SK-N-SH (cell line): ENCODE results near the gene PSMB10. TPM values are rescaled to one million over a fixed set of nuclear protein-coding genes. Genes with fewer than 3 reads are reported as not detected.

Source experiments
- CTCF ChIA-PET: fragments of 300-600, 350-600 bp; formaldehyde crosslinking; extraction: SDS; loops from one replicate; lab custom pipeline; 2021; lab: Yijun Ruan, JAX
- POLR2A ChIA-PET: fragments of 350-600 bp; sonication (Branson Sonifier 250); formaldehyde crosslinking; extraction: SDS; loops from one replicate; lab custom pipeline; 2020; ENCODE audit warnings: antibody characterized with exemption, inconsistent platforms; lab: Yijun Ruan, JAX
- DNase-seq: peaks from one replicate; pipeline ENCODE4 v3.0.0; 2012
- H2AFZ ChIP-seq: fragments of 200-600 bp; sonication (generic); 2 replicates; pipeline ENCODE4 v1.8.1; 2016; ENCODE audit warnings: antibody characterized with exemption, mild to moderate bottlenecking, low read depth
- H3F3A ChIP-seq: fragments of 200-600 bp; sonication (generic); replicated peaks from 2 replicates; pipeline ENCODE3; 2016; ENCODE audit warnings: antibody characterized with exemption, mild to moderate bottlenecking; ENCODE audit not compliant: insufficient read depth
- H3K27ac ChIP-seq, 2 experiments: fragments of 200-500 bp in 1 of 2; fragments of 200-600 bp in 1 of 2; sonication (Bioruptor generic) in 1 of 2; sonication (generic), shearing (Covaris generic) in 1 of 2; 2 replicates each; pipeline versions ENCODE4 v1.5.1 to v1.6.1; 2014 to 2016; ENCODE audit warnings: low read depth in 2 of 2, inconsistent platforms in 1 of 2, low read length in 1 of 2, mild to moderate bottlenecking in 1 of 2, mixed read lengths in 1 of 2
- H3K27me3 ChIP-seq: fragments of 200-600 bp; sonication (generic), shearing (Covaris generic); 2 replicates; pipeline ENCODE4 v1.6.1; 2016; ENCODE audit warnings: mixed run types; ENCODE audit not compliant: insufficient read depth
- H3K36me3 ChIP-seq, 2 experiments: fragments of 200-500 bp in 1 of 2; fragments of 200-600 bp in 1 of 2; sonication (Bioruptor generic) in 1 of 2; sonication (generic) in 1 of 2; replicated peaks in 1 of 2; 2 replicates each; pipeline versions ENCODE3 to v1.5.1; 2014 to 2016; ENCODE audit warnings: low read length in 1 of 2, mild to moderate bottlenecking in 1 of 2; ENCODE audit not compliant: insufficient read depth in 2 of 2, control insufficient read depth in 1 of 2
- H3K4me1 ChIP-seq, 2 experiments: fragments of 200-500 bp in 1 of 2; fragments of 200-600 bp in 1 of 2; sonication (Bioruptor generic) in 1 of 2; sonication (generic), shearing (Covaris generic) in 1 of 2; 2 replicates each; pipeline versions ENCODE4 v1.5.1 to v1.6.1; 2014 to 2016; ENCODE audit warnings: low read depth in 1 of 2, low read length in 1 of 2, mixed run types in 1 of 2; ENCODE audit not compliant: insufficient read depth in 2 of 2, control insufficient read depth in 1 of 2
- H3K4me2 ChIP-seq: fragments of 200-600 bp; sonication (generic), shearing (Covaris generic); 2 replicates; pipeline ENCODE4 v1.6.1; 2017; ENCODE audit warnings: mixed run types
- H3K4me3 ChIP-seq, 2 experiments: fragments of 200-500 bp in 1 of 2; fragments of 200-600 bp in 1 of 2; sonication (Bioruptor generic) in 1 of 2; sonication (generic), shearing (Covaris generic) in 1 of 2; 2 replicates each; pipeline versions ENCODE4 v1.5.1 to v1.8.1; 2014 to 2016; ENCODE audit warnings: low read depth in 2 of 2, inconsistent platforms in 1 of 2, low read length in 1 of 2, mild to moderate bottlenecking in 1 of 2, mixed read lengths in 1 of 2, moderate library complexity in 1 of 2
- H3K79me2 ChIP-seq: fragments of 200-600 bp; sonication (generic); 2 replicates; pipeline ENCODE4 v1.8.1; 2017; ENCODE audit warnings: mild to moderate bottlenecking; ENCODE audit not compliant: insufficient read depth
- H3K9ac ChIP-seq: fragments of 200-600 bp; sonication (generic); 2 replicates; pipeline ENCODE4 v1.6.1; 2017; ENCODE audit warnings: mixed run types
- H3K9me2 ChIP-seq: fragments of 200-600 bp; sonication (generic); 2 replicates; pipeline ENCODE4 v1.6.1; 2017; ENCODE audit warnings: mixed run types
- H3K9me3 ChIP-seq: fragments of 200-600 bp; sonication (generic); 2 replicates; pipeline ENCODE4 v1.6.1; 2017; ENCODE audit warnings: mixed run types, mild to moderate bottlenecking, moderate library complexity
- H4K20me1 ChIP-seq: fragments of 200-600 bp; sonication (generic); 2 replicates; pipeline ENCODE4 v1.6.1; 2017; ENCODE audit warnings: mild to moderate bottlenecking, mixed run types; ENCODE audit not compliant: insufficient read depth
- CHD2 ChIP-seq: fragments of 150-350 bp; IDR thresholded peaks from 2 replicates; pipeline ENCODE4 v1.6.1; 2018; ENCODE audit warnings: low read length; ENCODE audit not compliant: partially characterized antibody
- GATA2 ChIP-seq: sonication (generic); formaldehyde crosslinking; IDR thresholded peaks from 2 replicates; pipeline ENCODE4 v1.5.0; 2020; ENCODE audit warnings: mild to moderate bottlenecking, missing genetic modification reagents
- MXI1 ChIP-seq: IDR thresholded peaks from 2 replicates; pipeline ENCODE4 v1.6.1; 2012; ENCODE audit warnings: mild to moderate bottlenecking, low read depth, low read length, improper control_type of control experiment
- NRF1 ChIP-seq: IDR thresholded peaks from 2 replicates; pipeline ENCODE4 v1.6.1; 2012; ENCODE audit warnings: low read depth, mild to moderate bottlenecking, low read length
- RAD21 ChIP-seq: IDR thresholded peaks from 2 replicates; pipeline ENCODE4 v1.6.1; 2012; ENCODE audit warnings: mild to moderate bottlenecking, low read length
- WGBS: methylation state at CpG from one replicate; pipeline ENCODE4 v1.1.6; 2017; ENCODE audit warnings: low lambda C conversion rate; 5-methylcytosine and 5-hydroxymethylcytosine counted together
- polyA plus RNA-seq, 3 experiments: library from polyadenylated mRNA; depleted of rRNA; stranded (reverse); fragments of >200 nt; gene quantifications; 2 replicates each; pipeline ENCODE4 v1.2.3, GENCODE V29; 2012
- TF ChIP-seq, protein P1 (sequence below): IDR thresholded peaks from 2 replicates; pipeline ENCODE4 v1.4.0; 2012; ENCODE audit warnings: low read depth, borderline replicate concordance
- TF ChIP-seq, protein P2 (sequence below): fragments of 150-350 bp; IDR thresholded peaks from 2 replicates; pipeline ENCODE4 v1.6.1; 2016; ENCODE audit warnings: mild to moderate bottlenecking, low read depth, low read length
- TF ChIP-seq, protein P3 (sequence below): IDR thresholded peaks from 2 replicates; pipeline ENCODE4; 2012

The PSMB10 gene
- polyA plus RNA-seq, 1 of the 3 experiments (the other 2 are of a cell fraction): 57.8 TPM

DNA sequence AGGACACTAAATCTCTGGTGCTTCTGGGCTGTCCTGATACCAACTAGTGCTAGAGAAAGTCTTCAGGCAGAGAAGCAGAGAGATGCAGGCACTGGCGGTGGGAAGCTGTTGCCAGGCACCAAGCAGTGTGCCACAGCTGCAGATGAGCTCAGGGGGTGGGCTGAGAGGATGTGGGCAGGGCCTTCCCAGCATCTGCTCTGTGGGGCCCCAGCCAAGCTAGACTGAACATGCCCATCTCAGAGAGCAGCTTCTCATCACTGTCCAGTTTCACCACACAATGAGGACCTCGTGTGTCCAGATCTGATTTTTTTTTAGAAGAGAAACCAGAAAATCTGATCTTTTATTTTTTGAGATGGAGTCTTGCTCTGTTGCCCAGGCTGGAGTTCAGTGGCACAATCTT is 26.5 kb downstream of the PSMB10 start:
- Histone ChIP-seq H3K9me3 (no peaks in the 10 kb centered on the region), H3K27ac (peak overlapping the region in 1 of 2 experiments; percentile 47; a peak in 2 of 4 replicates), H3K36me3 (peaks cover 0 to 12% of the 10 kb centered on the region in 2 experiments), H3K4me3 (no peak overlapping the region), H3K4me1 (peaks cover 0 to 28% of the 10 kb centered on the region in 2 experiments; a peak in 1 of 4 replicates), H3K79me2 (peaks cover 32% of the 10 kb centered on the region), H3K27me3 (no peaks in the 10 kb centered on the region), H2AFZ (no peak overlapping the region), H4K20me1 (0 out of 2 replicates have a peak, but pooled peaks cover 3% of the 10 kb centered on the region), H3K9ac (no peak overlapping the region), H3F3A (no peaks in the 10 kb centered on the region), H3K9me2 (no peaks in the 10 kb centered on the region), H3K4me2 (no peak overlapping the region)
- DNase-seq: peak; percentile 71
- ChIA-PET POLR2A (interaction anchor here (0.6 to 1.9 kb wide), 3 partner anchors 26 to 209 kb away, joined by 3 to 6 read pairs (median 6); no protein-coding TSS in a partner anchor), CTCF (interaction anchor here (0.9 to 7.7 kb wide), 6 partner anchors 11 to 94 kb away, joined by 3 to 65 read pairs (median 6); partner anchors contain the start of gene NRN1L)
- TF ChIP-seq MXI1 (peak; percentile 71; the same call in 1 of the 2 replicates), RAD21 (peak; percentile 48)
- TF ChIP-seq, protein P1, sequence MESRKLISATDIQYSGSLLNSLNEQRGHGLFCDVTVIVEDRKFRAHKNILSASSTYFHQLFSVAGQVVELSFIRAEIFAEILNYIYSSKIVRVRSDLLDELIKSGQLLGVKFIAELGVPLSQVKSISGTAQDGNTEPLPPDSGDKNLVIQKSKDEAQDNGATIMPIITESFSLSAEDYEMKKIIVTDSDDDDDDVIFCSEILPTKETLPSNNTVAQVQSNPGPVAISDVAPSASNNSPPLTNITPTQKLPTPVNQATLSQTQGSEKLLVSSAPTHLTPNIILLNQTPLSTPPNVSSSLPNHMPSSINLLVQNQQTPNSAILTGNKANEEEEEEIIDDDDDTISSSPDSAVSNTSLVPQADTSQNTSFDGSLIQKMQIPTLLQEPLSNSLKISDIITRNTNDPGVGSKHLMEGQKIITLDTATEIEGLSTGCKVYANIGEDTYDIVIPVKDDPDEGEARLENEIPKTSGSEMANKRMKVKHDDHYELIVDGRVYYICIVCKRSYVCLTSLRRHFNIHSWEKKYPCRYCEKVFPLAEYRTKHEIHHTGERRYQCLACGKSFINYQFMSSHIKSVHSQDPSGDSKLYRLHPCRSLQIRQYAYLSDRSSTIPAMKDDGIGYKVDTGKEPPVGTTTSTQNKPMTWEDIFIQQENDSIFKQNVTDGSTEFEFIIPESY: no peak
- 53% methylated on average over 2 of the region's 2 CpGs for WGBS

DNA sequence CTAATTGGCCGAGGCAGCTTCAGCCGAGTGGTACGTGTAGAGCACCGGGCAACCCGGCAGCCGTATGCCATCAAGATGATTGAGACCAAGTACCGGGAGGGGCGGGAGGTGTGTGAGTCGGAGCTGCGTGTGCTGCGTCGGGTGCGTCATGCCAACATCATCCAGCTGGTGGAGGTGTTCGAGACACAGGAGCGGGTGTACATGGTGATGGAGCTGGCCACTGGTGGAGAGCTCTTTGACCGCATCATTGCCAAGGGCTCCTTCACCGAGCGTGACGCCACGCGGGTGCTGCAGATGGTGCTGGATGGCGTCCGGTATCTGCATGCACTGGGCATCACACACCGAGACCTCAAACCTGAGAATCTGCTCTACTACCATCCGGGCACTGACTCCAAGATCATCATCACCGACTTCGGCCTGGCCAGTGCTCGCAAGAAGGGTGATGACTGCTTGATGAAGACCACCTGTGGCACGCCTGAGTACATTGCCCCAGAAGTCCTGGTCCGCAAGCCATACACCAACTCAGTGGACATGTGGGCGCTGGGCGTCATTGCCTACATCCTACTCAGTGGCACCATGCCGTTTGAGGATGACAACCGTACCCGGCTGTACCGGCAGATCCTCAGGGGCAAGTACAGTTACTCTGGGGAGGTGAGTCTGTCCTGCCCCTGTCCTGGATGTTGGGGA is 27.5 kb downstream of the PSMB10 start:
- H3K27me3 ChIP-seq: no peaks in the 10 kb centered on the region
- DNase-seq: no peak
- peaks cover 0 to 12% of the 10 kb centered on the region in 2 experiments for H3K36me3 ChIP-seq
- peaks cover 27% of the 10 kb centered on the region for H3K79me2 ChIP-seq
- H3K9me3 ChIP-seq: no peaks in the 10 kb centered on the region
- H3K4me3 ChIP-seq: no peak overlapping the region
- H3K27ac ChIP-seq: peak overlapping the region in 1 of 2 experiments; percentile 47; a peak in 1 of 4 replicates
- POLR2A ChIA-PET: no interaction called here
- 98% methylated on average over 32 of the region's 36 CpGs for WGBS
- CTCF ChIA-PET: interaction anchor here (1.1 to 2.5 kb wide), 3 partner anchors 12 to 25 kb away, joined by 4 to 9 read pairs (median 5); partner anchors contain the start of gene NRN1L
- H3K9me2 ChIP-seq: no peaks in the 10 kb centered on the region
- no peak overlapping the region for H3K4me2 ChIP-seq
- H3K4me1 ChIP-seq: peaks cover 0 to 21% of the 10 kb centered on the region in 2 experiments; a peak in 1 of 4 replicates
- H3K9ac ChIP-seq: no peak overlapping the region
- H4K20me1 ChIP-seq: 0 out of 2 replicates have a peak, but pooled peaks cover 3% of the 10 kb centered on the region
- no peak overlapping the region for H2AFZ ChIP-seq
- no peaks in the 10 kb centered on the region for H3F3A ChIP-seq
- TF ChIP-seq, protein P2, sequence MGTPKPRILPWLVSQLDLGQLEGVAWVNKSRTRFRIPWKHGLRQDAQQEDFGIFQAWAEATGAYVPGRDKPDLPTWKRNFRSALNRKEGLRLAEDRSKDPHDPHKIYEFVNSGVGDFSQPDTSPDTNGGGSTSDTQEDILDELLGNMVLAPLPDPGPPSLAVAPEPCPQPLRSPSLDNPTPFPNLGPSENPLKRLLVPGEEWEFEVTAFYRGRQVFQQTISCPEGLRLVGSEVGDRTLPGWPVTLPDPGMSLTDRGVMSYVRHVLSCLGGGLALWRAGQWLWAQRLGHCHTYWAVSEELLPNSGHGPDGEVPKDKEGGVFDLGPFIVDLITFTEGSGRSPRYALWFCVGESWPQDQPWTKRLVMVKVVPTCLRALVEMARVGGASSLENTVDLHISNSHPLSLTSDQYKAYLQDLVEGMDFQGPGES: no peak
- no peak for TF ChIP-seq GATA2 (CRISPR knock-in tag)
- no peak for TF ChIP-seq NRF1
- TF ChIP-seq, protein P3, sequence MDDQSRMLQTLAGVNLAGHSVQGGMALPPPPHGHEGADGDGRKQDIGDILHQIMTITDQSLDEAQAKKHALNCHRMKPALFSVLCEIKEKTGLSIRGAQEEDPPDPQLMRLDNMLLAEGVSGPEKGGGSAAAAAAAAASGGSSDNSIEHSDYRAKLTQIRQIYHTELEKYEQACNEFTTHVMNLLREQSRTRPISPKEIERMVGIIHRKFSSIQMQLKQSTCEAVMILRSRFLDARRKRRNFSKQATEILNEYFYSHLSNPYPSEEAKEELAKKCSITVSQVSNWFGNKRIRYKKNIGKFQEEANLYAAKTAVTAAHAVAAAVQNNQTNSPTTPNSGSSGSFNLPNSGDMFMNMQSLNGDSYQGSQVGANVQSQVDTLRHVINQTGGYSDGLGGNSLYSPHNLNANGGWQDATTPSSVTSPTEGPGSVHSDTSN: no peak
- no peak for TF ChIP-seq CHD2
- no peak for TF ChIP-seq RAD21
